Measurements from ENCODE around the gene FGD1.

The FGD1 gene

GRCh38 chrX:54470054-54470760, 25.8 kb downstream of the FGD1 start:
- DNase-seq, result no peak

DNA sequence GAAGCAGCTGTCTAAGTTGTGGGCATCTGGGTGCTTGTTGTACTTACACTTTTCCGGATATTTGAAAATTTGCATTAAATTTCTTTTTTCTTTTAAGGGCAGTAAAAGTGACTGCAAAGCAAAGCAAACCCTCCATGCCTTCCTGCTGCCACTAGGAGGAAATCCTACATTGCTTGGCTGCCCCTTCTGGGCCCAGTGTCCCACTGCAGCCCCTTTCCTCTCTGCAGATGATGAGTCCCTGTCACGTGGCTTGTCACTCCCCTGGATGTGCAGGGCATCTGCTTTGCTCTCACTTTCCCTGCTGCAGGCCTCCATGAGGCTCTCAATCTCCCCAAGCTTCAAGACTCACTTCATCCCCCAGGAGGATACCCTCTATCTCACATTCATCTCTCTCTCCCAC, 43.1 kb downstream of the FGD1 start:
- DNase-seq, result no peak

DNA sequence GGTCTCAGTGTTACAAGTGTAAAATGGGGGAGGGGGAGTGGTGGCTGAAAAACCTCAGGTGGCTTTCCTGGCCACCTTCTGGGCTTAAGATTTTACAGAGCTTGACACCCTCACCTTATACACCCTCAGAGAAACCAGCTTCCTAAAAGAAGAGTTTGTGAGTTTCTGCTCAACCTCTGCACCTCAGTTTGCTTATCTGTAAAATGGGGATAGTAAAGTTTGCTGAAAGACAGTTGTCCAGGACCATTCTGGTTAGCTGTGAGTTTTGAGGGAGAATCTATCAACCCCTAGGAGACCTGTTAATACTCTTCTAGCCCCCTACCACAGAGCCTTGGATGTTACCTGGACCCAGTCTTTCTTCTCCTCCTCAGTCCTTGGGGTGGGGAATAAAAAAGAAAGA, 46.1 kb downstream of the FGD1 start:
- DNase-seq, result no peak

GRCh38 chrX:54447461-54447860, 48.6 kb downstream of the FGD1 start:
- no peak for DNase-seq

DNA sequence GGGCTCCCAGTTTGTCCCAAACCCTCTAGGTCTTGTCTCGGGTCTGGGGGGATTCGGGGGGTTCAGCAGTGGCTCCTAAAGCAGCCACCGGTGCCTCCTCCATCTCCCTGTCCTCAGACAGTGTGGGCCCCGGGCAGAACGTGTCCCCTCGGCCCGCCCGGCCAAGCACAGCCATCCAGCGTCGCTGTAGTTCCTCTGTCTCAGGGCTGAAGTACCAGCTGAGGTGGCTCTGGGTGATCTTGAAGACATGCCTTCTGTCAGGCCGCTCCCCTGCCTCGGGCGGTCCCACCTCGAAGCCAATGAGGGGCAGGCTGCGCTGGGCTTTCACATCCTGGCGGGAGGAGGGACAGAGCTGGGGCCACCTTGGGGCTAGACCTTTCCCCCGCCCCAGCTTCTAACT, 50.0 kb downstream of the FGD1 start:
- no peak for DNase-seq

DNA sequence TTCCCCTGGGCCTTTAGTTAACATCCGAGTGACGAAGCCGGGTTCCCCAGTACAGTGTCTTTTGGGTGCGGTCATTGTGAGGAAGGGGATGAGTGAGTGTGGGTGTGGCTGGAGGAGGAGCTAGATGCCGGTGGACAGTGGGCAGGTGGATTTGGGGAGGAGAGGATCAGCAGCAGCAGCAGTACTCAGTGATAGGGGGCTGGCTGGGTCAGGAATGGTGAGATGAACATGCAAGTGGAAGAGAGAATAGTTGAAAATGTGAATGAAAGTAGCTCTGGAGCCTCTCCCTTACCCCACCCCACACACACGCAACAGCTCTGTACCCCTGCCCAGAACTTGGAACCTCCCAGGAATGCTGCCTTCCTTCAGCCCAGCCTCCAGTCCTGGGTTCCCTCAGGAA, 51.3 kb downstream of the FGD1 start:
- no peak for DNase-seq

DNA sequence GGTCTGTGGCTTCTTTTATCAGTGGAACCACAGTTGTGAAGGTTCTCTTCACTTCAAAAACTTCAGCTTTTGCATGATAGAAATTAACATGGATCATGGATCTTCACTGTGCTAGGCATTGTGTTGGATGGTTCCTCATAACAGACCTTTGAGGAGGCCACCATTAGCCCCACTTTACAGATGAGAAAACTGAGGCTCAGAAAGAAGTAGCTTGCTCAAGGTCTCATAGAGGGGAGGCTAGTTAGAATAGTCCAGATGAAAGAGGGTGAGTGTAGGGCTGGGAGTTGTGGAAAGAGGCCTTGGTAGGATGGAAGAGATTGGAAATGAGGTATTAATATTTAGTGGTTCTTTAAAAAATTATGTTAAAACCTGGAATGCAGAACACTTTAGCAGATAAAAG, 53.2 kb downstream of the FGD1 start:
- DNase-seq, result no peak

DNA sequence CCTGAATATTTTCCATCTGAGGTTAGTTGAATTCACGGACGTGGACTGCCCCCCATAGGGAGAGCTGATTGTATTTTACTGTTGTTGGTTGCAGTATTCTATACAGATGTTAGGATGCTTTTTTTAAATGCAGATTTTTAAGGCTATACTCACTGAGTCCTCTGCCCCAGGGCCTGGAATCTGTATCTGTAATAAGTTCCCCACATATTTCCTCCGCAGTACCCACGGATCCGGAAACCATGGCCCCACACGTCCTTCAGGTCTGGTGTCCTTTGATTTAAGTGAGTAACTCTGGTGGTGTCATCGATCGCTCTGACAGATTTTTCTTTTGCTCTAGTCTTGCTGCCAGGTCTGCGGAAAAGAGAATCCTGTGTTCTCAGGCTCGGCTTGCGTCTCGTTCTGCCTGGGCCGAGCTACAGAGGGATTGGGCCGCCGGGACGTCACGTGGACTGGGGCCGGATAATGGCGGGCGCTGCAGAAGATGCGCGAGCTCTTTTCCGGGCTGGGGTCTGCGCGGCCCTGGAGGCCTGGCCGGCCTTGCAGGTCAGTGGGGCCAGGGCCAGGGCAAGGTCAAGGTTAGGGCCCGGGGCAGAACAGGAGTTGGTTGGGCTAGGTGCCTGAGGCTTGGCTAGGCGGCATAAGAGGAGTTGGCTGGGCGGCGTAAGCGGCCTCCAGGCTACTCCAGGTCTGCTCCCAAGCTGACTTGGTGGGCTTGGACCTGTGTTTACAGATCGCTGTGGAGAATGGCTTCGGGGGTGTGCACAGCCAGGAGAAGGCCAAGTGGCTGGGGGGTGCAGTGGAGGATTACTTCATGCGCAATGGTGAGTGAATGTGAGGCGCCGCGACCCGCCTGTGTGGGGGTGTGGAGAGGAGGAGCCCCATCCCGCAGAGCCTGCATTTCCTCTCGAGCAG, 55.8 kb downstream of the FGD1 start, which contains the start of gene TSR2:
TSR2 (plus strand) TSS at position 445 of the 912 bp plus-strand sequence; CDS start at position 463, 18 bp downstream.
- peak; percentile 52 for DNase-seq

- no peak for DNase-seq
Observed at GRCh38 chrX:54435121-54435520, 60.9 kb downstream of the FGD1 start.

- no peak for DNase-seq
Observed at GRCh38 chrX:54430519-54430918, 65.5 kb downstream of the FGD1 start.

GRCh38 chrX:54427837-54428424, 68.1 kb downstream of the FGD1 start:
- DNase-seq, result no peak

GRCh38 chrX:54423161-54423888, 72.7 kb downstream of the FGD1 start:
- DNase-seq, result no peak

- no peak for DNase-seq
Observed at GRCh38 chrX:54422168-54422567, 73.9 kb downstream of the FGD1 start.

DNA sequence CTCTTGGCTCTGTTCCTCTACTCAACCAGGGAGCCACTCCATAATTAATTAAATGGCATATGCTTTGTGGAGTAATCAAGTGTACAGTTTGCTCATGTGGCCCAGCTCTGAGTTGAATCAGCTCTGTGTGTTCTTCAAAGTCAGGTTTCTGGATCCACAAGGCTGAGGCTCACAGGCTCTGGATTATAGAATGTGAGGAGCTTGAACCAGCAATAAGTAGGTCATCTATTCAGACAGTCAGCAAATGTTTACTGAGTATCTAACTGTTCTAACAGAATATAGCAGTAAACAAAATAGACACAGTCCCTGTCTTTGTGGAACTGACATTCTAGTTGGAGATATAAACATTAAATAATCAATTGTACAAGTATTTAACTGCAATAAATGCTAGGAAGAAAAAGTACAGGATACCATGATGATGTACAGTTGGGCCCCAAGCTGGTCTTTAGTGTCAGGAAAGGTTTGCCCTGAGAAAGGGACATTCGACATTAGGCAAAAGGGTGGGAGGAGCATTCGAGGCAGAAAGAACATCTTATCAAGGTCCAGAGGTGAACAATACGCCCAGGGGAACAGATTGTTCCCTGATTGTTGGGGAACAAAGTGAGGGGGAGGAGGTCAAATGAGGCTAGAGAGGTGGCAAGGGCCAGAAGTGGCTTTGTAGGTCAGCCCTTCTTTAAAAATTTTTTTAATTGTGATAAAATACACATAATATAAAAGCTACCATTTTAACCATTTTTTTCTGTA, 76.3 kb downstream of the FGD1 start:
- no peak for DNase-seq

- DNase-seq, result no peak
Observed at GRCh38 chrX:54416965-54417364, 79.1 kb downstream of the FGD1 start.

- DNase-seq, result no peak
Observed at GRCh38 chrX:54415534-54416350, 80.3 kb downstream of the FGD1 start.

DNA sequence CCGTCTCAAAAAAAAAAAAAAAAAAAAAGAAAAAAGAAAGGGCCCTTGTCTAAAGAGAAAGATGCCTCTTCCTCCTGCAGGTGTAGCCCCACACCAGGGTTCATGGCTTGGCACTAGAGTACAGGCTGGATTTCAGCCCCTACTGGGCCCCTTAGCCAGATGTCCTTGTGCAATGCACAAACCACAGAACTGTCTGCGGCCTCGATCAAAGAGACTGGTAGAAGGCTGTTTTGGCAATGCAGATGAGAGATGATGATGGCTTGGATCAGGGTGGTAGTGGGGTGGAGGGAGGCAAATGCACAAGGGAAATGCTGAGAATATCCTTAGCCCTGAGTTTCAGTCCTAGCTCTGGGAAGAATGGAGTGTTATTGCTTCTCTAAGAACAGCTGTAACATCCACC, 82.3 kb downstream of the FGD1 start:
- no peak for DNase-seq

- no peak for DNase-seq
Observed at GRCh38 chrX:54411732-54412131, 84.3 kb downstream of the FGD1 start.

GRCh38 chrX:54407266-54407665, 88.8 kb downstream of the FGD1 start:
- no peak for DNase-seq

- no peak for DNase-seq
Observed at GRCh38 chrX:54397113-54397512, 98.9 kb downstream of the FGD1 start.
